CD4-positive, alpha-beta T cell (primary cell): Measurements from ENCODE around the gene PISD. TPM values are rescaled to one million over a fixed set of nuclear protein-coding genes. Genes with fewer than 3 reads are reported as not detected.

Source experiments
- ATAC-seq: fragments of 200-7000 bp; cut with Tn5 transposase; one replicate; pipeline ENCODE4 v1.10.0; 2022; ENCODE audit warnings: mild to moderate bottlenecking; ENCODE audit not compliant: poor library complexity
- CTCF ChIA-PET: fragments of 350-600 bp; sonication (Branson Sonifier 250); formaldehyde crosslinking; loops from one replicate; lab custom pipeline; 2021; ENCODE audit warnings: antibody characterized with exemption, inconsistent platforms; lab: Charles Lee
- POLR2A ChIA-PET: fragments of 350-600 bp; sonication (Branson Sonifier 250); formaldehyde crosslinking; loops from one replicate; lab custom pipeline; 2021; ENCODE audit warnings: antibody characterized with exemption, inconsistent platforms; lab: Charles Lee
- DNase-seq, 14 experiments: peaks; one replicate each; pipeline ENCODE4 v3.0.0-alpha.2; 2013 to 2020; ENCODE audit warnings: mixed read lengths in 2 of 14
- H3K27ac ChIP-seq, 2 donors: one replicate each; pipeline versions ENCODE4 v1.5.1 to v1.7.0; 2013; ENCODE audit warnings: low read length in 2 of 2, low read depth in 1 of 2, mild to moderate bottlenecking in 1 of 2
- H3K27me3 ChIP-seq, 2 experiments: 1 replicate in 1 of 2; 2 replicates in 1 of 2; pipeline versions ENCODE4 v1.6.1 to v1.7.0; 2013; ENCODE audit warnings: low read length in 2 of 2, control low read depth in 1 of 2, mild to moderate bottlenecking in 1 of 2, moderate library complexity in 1 of 2; ENCODE audit not compliant: insufficient read depth in 2 of 2, control insufficient read depth in 1 of 2
- H3K36me3 ChIP-seq: one replicate; pipeline ENCODE4 v1.6.1; 2013; ENCODE audit warnings: low read length, control low read depth; ENCODE audit not compliant: insufficient read depth
- H3K4me1 ChIP-seq: one replicate; pipeline ENCODE4 v1.6.1; 2013; ENCODE audit warnings: low read length, control low read depth; ENCODE audit not compliant: insufficient read depth
- H3K4me3 ChIP-seq: one replicate; pipeline ENCODE4 v1.5.1; 2013; ENCODE audit warnings: mild to moderate bottlenecking, low read length, moderate library complexity
- H3K9me3 ChIP-seq, 2 experiments: 1 replicate in 1 of 2; 2 replicates in 1 of 2; pipeline versions ENCODE4 v1.6.1 to v1.7.0; 2013; ENCODE audit warnings: low read length in 2 of 2, mild to moderate bottlenecking in 2 of 2, control low read depth in 1 of 2, moderate library complexity in 1 of 2; ENCODE audit not compliant: control insufficient read depth in 1 of 2, insufficient read depth in 1 of 2
- H3K27ac Mint-ChIP-seq: one replicate; pipeline ENCODE4 v1.8.0; 2020; ENCODE audit warnings: mixed read lengths
- H3K27me3 Mint-ChIP-seq: one replicate; pipeline ENCODE4 v1.8.0; 2021; ENCODE audit warnings: mixed read lengths
- H3K36me3 Mint-ChIP-seq: one replicate; pipeline ENCODE4 v1.8.0; 2021; ENCODE audit warnings: low read depth, mixed read lengths
- H3K4me1 Mint-ChIP-seq: one replicate; pipeline ENCODE4 v1.8.0; 2021; ENCODE audit warnings: low read depth, mixed read lengths
- H3K4me3 Mint-ChIP-seq: one replicate; pipeline ENCODE4 v1.8.0; 2020; ENCODE audit warnings: mild to moderate bottlenecking, mixed read lengths
- H3K9me3 Mint-ChIP-seq: one replicate; pipeline ENCODE4 v1.8.0; 2020; ENCODE audit warnings: mixed read lengths
- CTCF ChIP-seq: fragments of 200-600 bp; IDR thresholded peaks from one replicate; pipeline ENCODE4 v1.8.0; 2022; ENCODE audit warnings: antibody characterized with exemption, mild to moderate bottlenecking
- intact Hi-C, 2 experiments: fragments of 100-400 bp; cut with DNase I in 1 of 2; cut with micrococcal nuclease in 1 of 2; formaldehyde crosslinking; loops; one replicate each; pipeline versions ENCODE4 v1.15.1 to v1.9.0; 2023 to 2025; cut with DNase I, micrococcal nuclease
- total RNA-seq, 174 experiments: library from RNA in 2 of 174; stranded (reverse) in 2 of 174; gene quantifications; one replicate each; pipeline ENCODE4 v1.2.3 and lab custom pipeline; 2021 to 2026

Gene PISD
- total RNA-seq, 2 experiments from 2014 or later, result 23.4 to 25.3 TPM

GRCh38 chr22:31681349-31682345 lies 19.6 kb upstream of the PISD start:
- no peak for TF ChIP-seq CTCF
- ChIA-PET POLR2A (no interaction called here), CTCF (interaction anchor here (1.2 kb wide), 1 partner anchor 16 kb away, joined by 4 read pairs; no protein-coding TSS in a partner anchor)
- H3K4me3 ChIP-seq, result no peak overlapping the region
- no peak overlapping the region for H3K27ac ChIP-seq
- no peaks in the 10 kb centered on the region for H3K9me3 ChIP-seq
- Mint-ChIP-seq H3K4me3 (no peak overlapping the region), H3K9me3 (no peaks in the 10 kb centered on the region), H3K27me3 (no peaks in the 10 kb centered on the region), H3K36me3 (peaks cover 44% of the 10 kb centered on the region), H3K4me1 (peaks cover 5% of the 10 kb centered on the region), H3K27ac (no peak overlapping the region)
- intact Hi-C loops, result no loop called here
- peaks cover 23% of the 10 kb centered on the region for H3K36me3 ChIP-seq
- peaks cover 5% of the 10 kb centered on the region for H3K4me1 ChIP-seq
- no peak for ATAC-seq
- H3K27me3 ChIP-seq, result no peaks in the 10 kb centered on the region
- DNase-seq, result no peak

- intact Hi-C loops, result no loop called here
- H3K36me3 Mint-ChIP-seq, result peaks cover 37% of the 10 kb centered on the region
- CTCF ChIA-PET, result interaction anchor here (1.2 kb wide), 1 partner anchor 16 kb away, joined by 4 read pairs; no protein-coding TSS in a partner anchor
- no peaks in the 10 kb centered on the region for H3K27me3 Mint-ChIP-seq
- Histone ChIP-seq H3K4me3 (no peak overlapping the region), H3K27me3 (no peaks in the 10 kb centered on the region), H3K9me3 (no peaks in the 10 kb centered on the region), H3K4me1 (peaks cover 11% of the 10 kb centered on the region), H3K36me3 (peaks cover 22% of the 10 kb centered on the region), H3K27ac (no peak overlapping the region)
- no peak for DNase-seq
- H3K9me3 Mint-ChIP-seq, result no peaks in the 10 kb centered on the region
- POLR2A ChIA-PET, result no interaction called here
- H3K27ac Mint-ChIP-seq, result no peak overlapping the region
- no peak for TF ChIP-seq CTCF
- H3K4me3 Mint-ChIP-seq, result no peak overlapping the region
- ATAC-seq, result no peak
- peaks cover 10% of the 10 kb centered on the region for H3K4me1 Mint-ChIP-seq
These were observed 18.9 kb upstream of the PISD start for GRCh38 chr22:31680861-31681341.

GRCh38 chr22:31678748-31679147 lies 16.7 kb upstream of the PISD start:
- intact Hi-C loops, result loop anchor here in 1 of 2 experiments (5.0 kb wide), 2 partner anchors 74 to 331 kb away; partner anchors contain the start of genes DEPDC5, PATZ1 and PRR14L
- ATAC-seq (no peak), DNase-seq (no peak)
- Mint-ChIP-seq H3K27ac (no peak overlapping the region), H3K4me3 (no peak overlapping the region), H3K36me3 (peaks cover 16% of the 10 kb centered on the region), H3K4me1 (peaks cover 10% of the 10 kb centered on the region), H3K9me3 (no peaks in the 10 kb centered on the region), H3K27me3 (no peaks in the 10 kb centered on the region)
- TF ChIP-seq CTCF, result no peak
- Histone ChIP-seq H3K27me3 (no peaks in the 10 kb centered on the region), H3K27ac (no peak overlapping the region), H3K9me3 (no peaks in the 10 kb centered on the region), H3K4me1 (peaks cover 11% of the 10 kb centered on the region), H3K4me3 (no peak overlapping the region), H3K36me3 (peaks cover 6% of the 10 kb centered on the region)
- CTCF ChIA-PET, result interaction anchor here (1.6 kb wide), 1 partner anchor 13 kb away, joined by 6 read pairs; no protein-coding TSS in a partner anchor
- POLR2A ChIA-PET, result no interaction called here
